Vagina (tissue), 2 donors: ENCODE data around the gene ARF3. TPM values are rescaled to one million over a fixed set of nuclear protein-coding genes. Genes with fewer than 3 reads are reported as not detected.

ENCODE experiments used
- DNase-seq, 2 donors: peaks; one replicate each; pipeline ENCODE4 v3.0.0-alpha.2; 2017; ENCODE audit errors: extremely low spot score in 2 of 2
- H3K27ac ChIP-seq: fragments of 200-600 bp; sonication (generic); one replicate; pipeline ENCODE4 v1.5.1; 2019
- H3K27me3 ChIP-seq: fragments of 200-600 bp; sonication (generic); one replicate; pipeline ENCODE4 v1.5.1; 2019
- H3K36me3 ChIP-seq, 2 donors: fragments of 200-600 bp; sonication (generic); one replicate each; pipeline ENCODE4 v1.5.1; 2017 to 2019
- H3K4me1 ChIP-seq: fragments of 200-600 bp; sonication (generic); one replicate; pipeline ENCODE4 v1.5.1; 2019
- H3K4me3 ChIP-seq, 2 donors: fragments of 200-600 bp; sonication (generic); 1 replicate in 1 of 2; 2 replicates in 1 of 2; pipeline ENCODE4 v1.5.1; 2016 to 2019
- H3K9me3 ChIP-seq: fragments of 200-600 bp; sonication (generic); one replicate; pipeline ENCODE4 v1.5.1; 2019
- POLR2A ChIP-seq, 2 donors: fragments of 450-650 bp; IDR thresholded peaks; one replicate each; pipeline ENCODE4 v1.6.1; 2017; ENCODE audit warnings: antibody characterized with exemption in 2 of 2, mild to moderate bottlenecking in 2 of 2, moderate library complexity in 2 of 2
- POLR2AphosphoS5 ChIP-seq, 2 donors: sonication (generic); formaldehyde crosslinking; IDR thresholded peaks; one replicate each; pipeline ENCODE4 v1.9.0; 2017; ENCODE audit warnings: antibody characterized with exemption in 2 of 2, mild to moderate bottlenecking in 2 of 2, low read depth in 1 of 2; ENCODE audit not compliant: insufficient read depth in 1 of 2
- intact Hi-C: fragments of 100-400 bp; cut with DNase I; formaldehyde crosslinking; loops from one replicate; pipeline ENCODE4 v1.15.1; 2023
- total RNA-seq: library from RNA; depleted of rRNA; stranded (reverse); fragments of >200 nt; gene quantifications from one replicate; pipeline ENCODE4 v1.2.3, GENCODE V29; 2016
- TF ChIP-seq, protein P1 (sequence below), 3 experiments: fragments of 450-650 bp in 2 of 3; fragments of 200-600 bp in 1 of 3; sonication (generic) in 1 of 3; IDR thresholded peaks; one replicate each; pipeline ENCODE4 v1.5.1; 2017 to 2019; ENCODE audit warnings: antibody characterized with exemption in 3 of 3, mild to moderate bottlenecking in 2 of 3, moderate library complexity in 2 of 3

Gene ARF3
- total RNA-seq, 1 donor from 2014 or later = 56.2 TPM

DNA sequence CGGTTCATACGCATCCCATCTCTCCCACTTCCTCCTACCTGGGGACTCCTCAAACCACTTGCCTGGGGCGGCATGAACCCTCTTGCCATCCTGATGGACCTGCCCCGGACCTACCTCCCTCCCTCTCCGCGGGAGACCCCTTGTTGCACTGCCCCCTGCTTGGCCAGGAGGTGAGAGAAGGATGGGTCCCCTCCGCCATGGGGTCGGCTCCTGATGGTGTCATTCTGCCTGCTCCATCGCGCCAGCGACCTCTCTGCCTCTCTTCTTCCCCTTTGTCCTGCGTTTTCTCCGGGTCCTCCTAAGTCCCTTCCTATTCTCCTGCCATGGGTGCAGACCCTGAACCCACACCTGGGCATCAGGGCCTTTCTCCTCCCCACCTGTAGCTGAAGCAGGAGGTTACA, 24.5 kb upstream of the ARF3 start:
- no peaks in the 10 kb centered on the region for H3K9me3 ChIP-seq
- H3K4me1 ChIP-seq = peaks cover 42% of the 10 kb centered on the region
- TF ChIP-seq POLR2A (IDR thresholded peaks at IDR 0.05) (no peak), POLR2AphosphoS5 (IDR thresholded peaks at IDR 0.05; ENCODE audit: insufficient read depth in 1 of 2, low read depth in 1 of 2) (no peak)
- TF ChIP-seq, protein P1, sequence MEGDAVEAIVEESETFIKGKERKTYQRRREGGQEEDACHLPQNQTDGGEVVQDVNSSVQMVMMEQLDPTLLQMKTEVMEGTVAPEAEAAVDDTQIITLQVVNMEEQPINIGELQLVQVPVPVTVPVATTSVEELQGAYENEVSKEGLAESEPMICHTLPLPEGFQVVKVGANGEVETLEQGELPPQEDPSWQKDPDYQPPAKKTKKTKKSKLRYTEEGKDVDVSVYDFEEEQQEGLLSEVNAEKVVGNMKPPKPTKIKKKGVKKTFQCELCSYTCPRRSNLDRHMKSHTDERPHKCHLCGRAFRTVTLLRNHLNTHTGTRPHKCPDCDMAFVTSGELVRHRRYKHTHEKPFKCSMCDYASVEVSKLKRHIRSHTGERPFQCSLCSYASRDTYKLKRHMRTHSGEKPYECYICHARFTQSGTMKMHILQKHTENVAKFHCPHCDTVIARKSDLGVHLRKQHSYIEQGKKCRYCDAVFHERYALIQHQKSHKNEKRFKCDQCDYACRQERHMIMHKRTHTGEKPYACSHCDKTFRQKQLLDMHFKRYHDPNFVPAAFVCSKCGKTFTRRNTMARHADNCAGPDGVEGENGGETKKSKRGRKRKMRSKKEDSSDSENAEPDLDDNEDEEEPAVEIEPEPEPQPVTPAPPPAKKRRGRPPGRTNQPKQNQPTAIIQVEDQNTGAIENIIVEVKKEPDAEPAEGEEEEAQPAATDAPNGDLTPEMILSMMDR (IDR thresholded peaks at IDR 0.05) = no peak
- H3K27me3 ChIP-seq = peaks cover 11% of the 10 kb centered on the region
- no peaks in the 10 kb centered on the region for H3K36me3 ChIP-seq
- H3K4me3 ChIP-seq = peak overlapping the region in 1 of 2 donors; percentile 37
- no peak for DNase-seq
- intact Hi-C loops = no loop called here
- H3K27ac ChIP-seq = no peak overlapping the region

DNA sequence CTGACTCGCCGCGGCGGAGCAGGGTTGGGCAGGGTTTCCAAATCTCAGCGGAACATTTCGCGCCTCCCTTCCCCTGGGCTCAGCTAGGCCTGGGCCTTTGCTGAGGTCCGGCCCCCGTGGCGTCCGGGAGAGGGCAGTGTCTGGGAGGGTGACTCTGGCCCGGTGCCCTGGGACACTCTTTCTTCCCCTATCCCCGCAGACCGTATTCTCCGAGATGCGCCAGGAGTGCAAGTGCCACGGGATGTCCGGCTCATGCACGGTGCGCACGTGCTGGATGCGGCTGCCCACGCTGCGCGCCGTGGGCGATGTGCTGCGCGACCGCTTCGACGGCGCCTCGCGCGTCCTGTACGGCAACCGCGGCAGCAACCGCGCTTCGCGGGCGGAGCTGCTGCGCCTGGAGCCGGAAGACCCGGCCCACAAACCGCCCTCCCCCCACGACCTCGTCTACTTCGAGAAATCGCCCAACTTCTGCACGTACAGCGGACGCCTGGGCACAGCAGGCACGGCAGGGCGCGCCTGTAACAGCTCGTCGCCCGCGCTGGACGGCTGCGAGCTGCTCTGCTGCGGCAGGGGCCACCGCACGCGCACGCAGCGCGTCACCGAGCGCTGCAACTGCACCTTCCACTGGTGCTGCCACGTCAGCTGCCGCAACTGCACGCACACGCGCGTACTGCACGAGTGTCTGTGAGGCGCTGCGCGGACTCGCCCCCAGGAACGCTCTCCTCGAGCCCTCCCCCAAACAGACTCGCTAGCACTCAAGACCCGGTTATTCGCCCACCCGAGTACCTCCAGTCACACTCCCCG, 23.9 kb upstream of the ARF3 start:
- Histone ChIP-seq H3K36me3 (no peaks in the 10 kb centered on the region), H3K27me3 (peaks cover 11% of the 10 kb centered on the region), H3K9me3 (no peaks in the 10 kb centered on the region), H3K4me3 (peak overlapping the region; percentile 33 to 37), H3K27ac (no peak overlapping the region), H3K4me1 (peaks cover 42% of the 10 kb centered on the region)
- TF ChIP-seq, protein P1 (IDR thresholded peaks at IDR 0.05) = no peak
- TF ChIP-seq POLR2AphosphoS5 (IDR thresholded peaks at IDR 0.05; ENCODE audit: insufficient read depth in 1 of 2, low read depth in 1 of 2) (no peak), POLR2A (IDR thresholded peaks at IDR 0.05) (no peak)
- no peak for DNase-seq
- intact Hi-C loops = no loop called here

DNA sequence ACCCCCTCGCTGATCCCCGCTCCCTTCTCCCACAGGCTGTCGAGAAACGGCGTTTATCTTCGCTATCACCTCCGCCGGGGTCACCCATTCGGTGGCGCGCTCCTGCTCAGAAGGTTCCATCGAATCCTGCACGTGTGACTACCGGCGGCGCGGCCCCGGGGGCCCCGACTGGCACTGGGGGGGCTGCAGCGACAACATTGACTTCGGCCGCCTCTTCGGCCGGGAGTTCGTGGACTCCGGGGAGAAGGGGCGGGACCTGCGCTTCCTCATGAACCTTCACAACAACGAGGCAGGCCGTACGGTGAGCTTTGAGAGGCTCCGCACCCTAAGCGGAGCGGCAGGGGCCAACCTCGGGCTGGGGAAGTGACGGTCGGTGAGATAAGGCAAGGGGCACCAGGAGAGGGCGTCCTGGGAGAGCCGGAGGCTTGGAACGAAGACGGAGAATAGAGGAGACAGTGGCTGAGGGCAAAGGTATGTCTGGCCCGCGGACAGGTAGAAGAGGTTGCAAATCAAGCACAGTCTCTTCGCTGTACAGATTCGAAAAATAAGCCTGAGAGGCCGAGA, 23.2 kb upstream of the ARF3 start:
- Histone ChIP-seq H3K4me3 (peak overlapping the region; percentile 33 to 37), H3K27ac (no peak overlapping the region), H3K36me3 (no peaks in the 10 kb centered on the region), H3K27me3 (peaks cover 11% of the 10 kb centered on the region), H3K4me1 (peaks cover 42% of the 10 kb centered on the region), H3K9me3 (no peaks in the 10 kb centered on the region)
- TF ChIP-seq, protein P1 (IDR thresholded peaks at IDR 0.05) = no peak
- TF ChIP-seq POLR2AphosphoS5 (IDR thresholded peaks at IDR 0.05; ENCODE audit: insufficient read depth in 1 of 2, low read depth in 1 of 2) = peak in 1 of 2 donors; percentile 18
- TF ChIP-seq POLR2A (IDR thresholded peaks at IDR 0.05) = no peak
- DNase-seq = no peak
- intact Hi-C loops = no loop called here

DNA sequence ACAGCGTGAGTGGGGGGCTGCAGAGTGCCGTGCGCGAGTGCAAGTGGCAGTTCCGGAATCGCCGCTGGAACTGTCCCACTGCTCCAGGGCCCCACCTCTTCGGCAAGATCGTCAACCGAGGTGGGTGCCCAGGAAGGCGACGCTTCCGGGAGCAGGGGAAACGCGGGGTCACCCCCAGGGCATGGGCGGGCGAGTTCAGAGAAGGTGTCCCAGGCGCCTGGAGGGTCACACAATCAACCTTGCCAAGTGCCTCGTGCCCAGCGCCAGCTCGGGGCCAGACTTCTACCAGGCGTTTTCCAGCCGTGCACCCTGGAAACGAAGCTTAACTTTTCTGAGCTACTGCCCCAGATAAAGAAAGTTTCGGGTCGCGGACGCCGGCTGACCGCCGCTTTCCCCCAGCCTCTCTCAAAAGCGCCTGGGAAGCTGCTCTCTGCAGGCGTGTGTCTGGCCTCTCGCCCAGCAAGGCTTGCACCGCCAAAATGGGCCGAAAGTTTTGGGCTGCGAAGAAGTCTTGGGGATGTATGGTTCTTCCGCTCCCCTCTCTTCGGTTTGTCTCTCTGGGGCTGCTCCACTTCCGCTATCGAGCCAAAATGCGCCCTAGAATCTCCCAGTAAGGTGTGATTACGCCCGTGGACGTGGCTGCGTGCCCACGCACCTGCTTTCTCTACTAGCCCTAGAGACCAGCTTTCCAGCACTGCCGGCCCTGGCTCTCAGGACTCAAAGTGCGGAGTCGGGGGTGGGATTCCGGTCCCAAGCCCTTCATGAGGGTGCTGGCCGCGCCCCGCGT, 22.5 kb upstream of the ARF3 start:
- DNase-seq = no peak
- Histone ChIP-seq H3K27me3 (peaks cover 11% of the 10 kb centered on the region), H3K9me3 (no peaks in the 10 kb centered on the region), H3K4me3 (peak overlapping the region; percentile 33 to 37), H3K36me3 (no peaks in the 10 kb centered on the region), H3K4me1 (peaks cover 42% of the 10 kb centered on the region), H3K27ac (no peak overlapping the region)
- TF ChIP-seq, protein P1 (IDR thresholded peaks at IDR 0.05) = no peak
- TF ChIP-seq POLR2AphosphoS5 (IDR thresholded peaks at IDR 0.05; ENCODE audit: insufficient read depth in 1 of 2, low read depth in 1 of 2) (no peak), POLR2A (IDR thresholded peaks at IDR 0.05) (no peak)
- intact Hi-C loops = no loop called here
